MCF 10A (cell line): ENCODE results near the gene SLC7A1. TPM values are rescaled to one million over a fixed set of nuclear protein-coding genes. Genes with fewer than 3 reads are reported as not detected.
"Not testable (repeated sequence)": the region's sequence is repeated elsewhere in the genome, so short reads cannot be mapped to it uniquely, and the experiment has no call there.

Experiments
- Bru-seq: library from RNA; stranded (reverse); fragments of 400-500 nt; gene quantifications from one replicate; lab custom pipeline; 2021; lab: Mats Ljungman, UMichigan
- BruChase-seq, 2 experiments: library from RNA; stranded (reverse); fragments of 400-500 nt; gene quantifications; one replicate each; lab custom pipeline; 2021; lab: Mats Ljungman, UMichigan
- BruUV-seq: library from RNA; stranded (reverse); fragments of 400-500 nt; replicated peaks from 2 replicates; lab custom pipeline; 2021; lab: Mats Ljungman, UMichigan
- CTCF ChIA-PET: fragments of 300-600 bp; sonication (Branson Sonifier 250); formaldehyde crosslinking; extraction: SDS; loops from one replicate; lab custom pipeline; 2021; ENCODE audit warnings: antibody characterized with exemption, inconsistent platforms; lab: Yijun Ruan, JAX
- POLR2A ChIA-PET: fragments of 300-600, 350-650 bp; sonication (Branson Sonifier 250); formaldehyde crosslinking; extraction: SDS; loops from one replicate; lab custom pipeline; 2020; ENCODE audit warnings: antibody characterized with exemption, inconsistent platforms; lab: Yijun Ruan, JAX
- DNase-seq: peaks from one replicate; pipeline ENCODE4 v3.0.0-alpha.2; 2018; ENCODE audit not compliant: unreplicated experiment
- H3K27ac Mint-ChIP-seq: one replicate; pipeline ENCODE4 v1.8.0; 2022; ENCODE audit warnings: mild to moderate bottlenecking, low read depth, mixed read lengths; ENCODE audit not compliant: unreplicated experiment
- H3K27me3 Mint-ChIP-seq: one replicate; pipeline ENCODE4 v1.8.0; 2022; ENCODE audit warnings: mixed read lengths; ENCODE audit not compliant: insufficient read depth, unreplicated experiment
- H3K36me3 Mint-ChIP-seq: one replicate; pipeline ENCODE4 v1.8.0; 2022; ENCODE audit warnings: mild to moderate bottlenecking, moderate library complexity, mixed read lengths; ENCODE audit not compliant: insufficient read depth, unreplicated experiment
- H3K4me1 Mint-ChIP-seq: one replicate; pipeline ENCODE4 v1.8.0; 2022; ENCODE audit warnings: mixed read lengths; ENCODE audit not compliant: insufficient read depth, unreplicated experiment
- H3K4me3 Mint-ChIP-seq: one replicate; pipeline ENCODE4 v1.8.0; 2022; ENCODE audit warnings: mild to moderate bottlenecking, moderate library complexity, mixed read lengths; ENCODE audit not compliant: unreplicated experiment
- H3K9me3 Mint-ChIP-seq: one replicate; pipeline ENCODE4 v1.8.0; 2022; ENCODE audit warnings: mixed read lengths; ENCODE audit not compliant: unreplicated experiment
- intact Hi-C: fragments of 100-400 bp; cut with micrococcal nuclease; formaldehyde crosslinking; loops from 2 replicates; pipeline ENCODE4 v1.14.1; 2022
- long read RNA-seq: library from polyadenylated mRNA; stranded (forward); transcript quantifications from one replicate; pipeline ENCODE4 v2.0.0, GENCODE V29; 2022
- total RNA-seq: library from RNA; stranded (reverse); gene quantifications from 2 replicates; pipeline ENCODE4 v1.2.3, GENCODE V29; 2022
- TF ChIP-seq, protein P1 (sequence below): fragments of 200-600 bp; IDR thresholded peaks from one replicate; pipeline ENCODE4 v1.8.0; 2022; ENCODE audit warnings: antibody characterized with exemption, mild to moderate bottlenecking; ENCODE audit not compliant: unreplicated experiment

Gene SLC7A1
- total RNA-seq, result 154 and 194 TPM in 2 replicates
- Bru-seq, nascent RNA, result percentile 95 among the genes with signal in this experiment
- percentile 96 among the genes with signal in this experiment for BruChase-seq, experiment 1, labeled RNA remaining after a 6-hour chase
- BruChase-seq, experiment 2, labeled RNA remaining after a 2-hour chase, result percentile 92 among the genes with signal in this experiment
- long read RNA-seq, full-length matches to known transcripts, result 42 of 175 reads
- long read RNA-seq, partial matches to known transcripts, result 14 of 175 reads
- long read RNA-seq, other reads (novel, unspliced or antisense), result 119 of 175 reads

GRCh38 chr13:29595380-29596063 lies at the start of gene SLC7A1:
Gene SLC7A1, minus strand, starts transcription at chr13:29595688. Its CDS starts 59,500 bp downstream, at chr13:29536188.
- BruUV-seq, result no TSS peak
- peak; percentile 83 for DNase-seq
- Mint-ChIP-seq H3K9me3 (no peaks in the 10 kb centered on the region), H3K4me3 (peak within 1 kb of the TSS; percentile 86), H3K36me3 (peaks cover 7% of the 10 kb centered on the region), H3K4me1 (peaks cover 32% of the 10 kb centered on the region), H3K27me3 (no peaks in the 10 kb centered on the region), H3K27ac (peak within 1 kb of the TSS; percentile 94)
- ChIA-PET CTCF (interaction anchor here (0.7 to 2.5 kb wide), 4 partner anchors 28 to 88 kb away, joined by 3 to 10 read pairs (median 8); no protein-coding TSS in a partner anchor), POLR2A (interaction anchor here (0.5 to 3.6 kb wide), 14 partner anchors 9 to 252 kb away, joined by 3 to 54 read pairs (median 4); no protein-coding TSS in a partner anchor)
- TF ChIP-seq, protein P1, sequence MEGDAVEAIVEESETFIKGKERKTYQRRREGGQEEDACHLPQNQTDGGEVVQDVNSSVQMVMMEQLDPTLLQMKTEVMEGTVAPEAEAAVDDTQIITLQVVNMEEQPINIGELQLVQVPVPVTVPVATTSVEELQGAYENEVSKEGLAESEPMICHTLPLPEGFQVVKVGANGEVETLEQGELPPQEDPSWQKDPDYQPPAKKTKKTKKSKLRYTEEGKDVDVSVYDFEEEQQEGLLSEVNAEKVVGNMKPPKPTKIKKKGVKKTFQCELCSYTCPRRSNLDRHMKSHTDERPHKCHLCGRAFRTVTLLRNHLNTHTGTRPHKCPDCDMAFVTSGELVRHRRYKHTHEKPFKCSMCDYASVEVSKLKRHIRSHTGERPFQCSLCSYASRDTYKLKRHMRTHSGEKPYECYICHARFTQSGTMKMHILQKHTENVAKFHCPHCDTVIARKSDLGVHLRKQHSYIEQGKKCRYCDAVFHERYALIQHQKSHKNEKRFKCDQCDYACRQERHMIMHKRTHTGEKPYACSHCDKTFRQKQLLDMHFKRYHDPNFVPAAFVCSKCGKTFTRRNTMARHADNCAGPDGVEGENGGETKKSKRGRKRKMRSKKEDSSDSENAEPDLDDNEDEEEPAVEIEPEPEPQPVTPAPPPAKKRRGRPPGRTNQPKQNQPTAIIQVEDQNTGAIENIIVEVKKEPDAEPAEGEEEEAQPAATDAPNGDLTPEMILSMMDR, result no peak
- intact Hi-C loops, result loop anchor here (5.0 to 10.0 kb wide), 2 partner anchors 82 to 109 kb away; no protein-coding TSS in a partner anchor

- TF ChIP-seq, protein P1, result no peak
- ChIA-PET CTCF (interaction anchor here (0.5 kb wide), 1 partner anchor 643 kb away, joined by 3 read pairs; no protein-coding TSS in a partner anchor), POLR2A (no interaction called here)
- H3K36me3 Mint-ChIP-seq, result no peaks in the 10 kb centered on the region
- BruUV-seq, result no TSS peak
- H3K9me3 Mint-ChIP-seq, result no peaks in the 10 kb centered on the region
- intact Hi-C loops, result no loop called here
- no peak overlapping the region for H3K27ac Mint-ChIP-seq
- H3K4me1 Mint-ChIP-seq, result no peaks in the 10 kb centered on the region
- no peak for DNase-seq
- peaks cover 8% of the 10 kb centered on the region for H3K27me3 Mint-ChIP-seq
- no peak overlapping the region for H3K4me3 Mint-ChIP-seq
These were observed 45.2 kb upstream of the SLC7A1 start for GRCh38 chr13:29640665-29641064.

DNA sequence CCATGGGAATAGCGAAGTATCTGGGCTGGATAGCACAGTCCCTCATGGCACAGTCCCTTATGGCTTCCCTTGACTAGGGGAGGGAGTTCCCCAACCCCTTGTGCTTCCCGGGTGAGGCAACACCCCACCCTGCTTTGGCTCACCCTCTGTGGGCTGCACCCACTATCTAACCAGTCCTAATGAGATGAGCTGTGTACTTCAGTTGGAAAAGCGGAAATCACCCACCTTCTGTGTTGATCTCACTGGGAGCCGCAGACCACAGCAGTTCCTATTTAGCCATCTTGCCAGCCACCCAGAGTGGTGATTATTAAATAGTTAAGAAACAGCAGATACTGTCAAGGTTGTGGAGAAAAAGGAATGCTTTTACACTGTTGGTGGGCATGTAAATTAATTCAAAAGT lies 41.3 kb upstream of the SLC7A1 start:
- H3K36me3 Mint-ChIP-seq, H3K27ac Mint-ChIP-seq, BruUV-seq, intact Hi-C loops, H3K4me3 Mint-ChIP-seq, H3K9me3 Mint-ChIP-seq, H3K4me1 Mint-ChIP-seq, DNase-seq, POLR2A ChIA-PET: not testable (repeated sequence)
- H3K27me3 Mint-ChIP-seq, result peaks cover 46% of the 10 kb centered on the region
- CTCF ChIA-PET, result interaction anchor here (0.6 kb wide), 1 partner anchor 1563 kb away, joined by 3 read pairs; no protein-coding TSS in a partner anchor

DNA sequence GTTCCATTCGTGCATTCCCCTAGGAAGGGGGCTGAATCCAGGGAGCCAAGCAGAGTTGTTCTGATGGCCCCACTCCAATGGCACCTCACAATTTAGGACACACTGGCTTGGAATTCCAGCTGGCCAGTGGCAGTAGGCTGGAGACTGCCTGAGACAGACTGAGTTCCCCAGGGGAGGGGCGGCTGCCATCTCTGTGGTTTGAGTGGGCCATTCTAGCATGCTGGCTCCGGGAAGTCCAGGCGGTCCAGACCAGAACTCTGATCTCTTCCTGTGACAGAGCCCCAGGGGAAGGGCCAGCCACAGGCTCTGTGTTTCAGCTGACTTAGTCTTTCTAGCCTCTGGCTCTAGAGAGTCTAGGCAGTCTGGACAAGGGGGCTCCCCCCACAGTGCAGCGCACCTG lies 29.5 kb upstream of the SLC7A1 start:
- ChIA-PET CTCF (no interaction called here), POLR2A (no interaction called here)
- TF ChIP-seq, protein P1, result no peak
- BruUV-seq, result no TSS peak
- intact Hi-C loops, result no loop called here
- Mint-ChIP-seq H3K27me3 (peaks cover 51% of the 10 kb centered on the region), H3K9me3 (no peaks in the 10 kb centered on the region), H3K4me1 (no peaks in the 10 kb centered on the region), H3K4me3 (no peak overlapping the region), H3K36me3 (no peaks in the 10 kb centered on the region), H3K27ac (no peak overlapping the region)
- DNase-seq, result no peak
